DMS79 (cell line): ENCODE data around the gene SLC35A3.
"Not testable (repeated sequence)": the region's sequence is repeated elsewhere in the genome, so short reads cannot be mapped to it uniquely, and the experiment has no call there.

Experiments used
- DNase-seq: peaks from one replicate; lab custom pipeline; 2025; lab: John Stamatoyannopoulos, UW

SLC35A3 gene

GRCh38 chr1:99969729-99970621, at the start of gene SLC35A3:
SLC35A3 (plus strand) TSS chr1:99969996; CDS start chr1:99993555, 23,559 bp downstream.
- DNase-seq: peak; percentile 85

GRCh38 chr1:99934801-99935200, 35.0 kb upstream of the SLC35A3 start:
- DNase-seq: no peak

- no peak for DNase-seq
These were observed 34.3 kb upstream of the SLC35A3 start for GRCh38 chr1:99935534-99935933.

GRCh38 chr1:99936071-99936470, 33.7 kb upstream of the SLC35A3 start:
- DNase-seq: no peak

GRCh38 chr1:99942723-99943122, 27.1 kb upstream of the SLC35A3 start:
- DNase-seq: peak; percentile 1

- DNase-seq: peak; percentile 91
These were observed 26.5 kb upstream of the SLC35A3 start for GRCh38 chr1:99943223-99943794.

GRCh38 chr1:99944192-99944591, 25.6 kb upstream of the SLC35A3 start:
- DNase-seq: no peak

GRCh38 chr1:99945174-99945573, 24.6 kb upstream of the SLC35A3 start:
- DNase-seq: no peak

- no peak for DNase-seq
These were observed 19.3 kb upstream of the SLC35A3 start for GRCh38 chr1:99950486-99950885.

- no peak for DNase-seq
These were observed 17.3 kb upstream of the SLC35A3 start for GRCh38 chr1:99952522-99952921.

- no peak for DNase-seq
These were observed 14.4 kb upstream of the SLC35A3 start for GRCh38 chr1:99955375-99955774.

- DNase-seq: no peak
These were observed 13.0 kb upstream of the SLC35A3 start for GRCh38 chr1:99956755-99957154.

- DNase-seq: no peak
These were observed 12.0 kb upstream of the SLC35A3 start for GRCh38 chr1:99957818-99958217.

- not testable (repeated sequence) for DNase-seq
These were observed 10.5 kb upstream of the SLC35A3 start for GRCh38 chr1:99959189-99959705.

GRCh38 chr1:99960260-99960659, 9.5 kb upstream of the SLC35A3 start:
- not testable (repeated sequence) for DNase-seq

GRCh38 chr1:99963041-99963795, 6.6 kb upstream of the SLC35A3 start:
- DNase-seq: no peak

GRCh38 chr1:99964806-99965205, 5.0 kb upstream of the SLC35A3 start:
- DNase-seq: peak; percentile 38

GRCh38 chr1:99965646-99966375, 4.0 kb upstream of the SLC35A3 start:
- peak; percentile 82 for DNase-seq

GRCh38 chr1:99968214-99968613, 1.6 kb upstream of the SLC35A3 start:
- DNase-seq: no peak

- peak; percentile 72 for DNase-seq
These were observed 502 bp upstream of the SLC35A3 start for GRCh38 chr1:99969260-99969728.

- no peak for DNase-seq
These were observed 988 bp downstream of the SLC35A3 start for GRCh38 chr1:99970713-99971255.
